KMS-11 (cell line): ENCODE results near the gene BBIP1.
A peak's percentile ranks its signal among the peaks of the same experiment; 100 is the strongest.

ENCODE experiments used
- H2AFZ ChIP-seq: fragments of 200-600 bp; sonication (generic); 2 replicates; pipeline ENCODE4 v1.6.1; 2016; ENCODE audit warnings: antibody characterized with exemption, mixed run types, low read depth
- H3K27ac ChIP-seq: fragments of 200-600 bp; sonication (generic); 2 replicates; pipeline ENCODE4 v1.6.1; 2016; ENCODE audit warnings: mild to moderate bottlenecking, mixed run types
- H3K27me3 ChIP-seq: fragments of 200-600 bp; sonication (generic); 2 replicates; pipeline ENCODE4 v1.6.1; 2017; ENCODE audit warnings: mild to moderate bottlenecking, low read depth, mixed run types, moderate library complexity; ENCODE audit not compliant: insufficient read depth
- H3K36me3 ChIP-seq: fragments of 200-600 bp; sonication (generic); 2 replicates; pipeline ENCODE4 v1.6.1; 2017; ENCODE audit warnings: mild to moderate bottlenecking, mixed run types; ENCODE audit not compliant: insufficient read depth
- H3K4me1 ChIP-seq: fragments of 200-600 bp; sonication (generic); 2 replicates; pipeline ENCODE4 v1.6.1; 2016; ENCODE audit warnings: mild to moderate bottlenecking, low read depth, mixed run types; ENCODE audit not compliant: poor library complexity, severe bottlenecking
- H3K4me2 ChIP-seq: fragments of 200-600 bp; sonication (generic); 2 replicates; pipeline ENCODE4 v1.7.0; 2016; ENCODE audit warnings: mild to moderate bottlenecking, mixed run types
- H3K4me3 ChIP-seq: fragments of 200-600 bp; sonication (generic); IDR thresholded peaks from 2 replicates; pipeline ENCODE4 v1.6.1; 2017; ENCODE audit warnings: low read depth, low read length, mixed read lengths; ENCODE audit not compliant: insufficient read depth
- H3K79me2 ChIP-seq: fragments of 200-600 bp; sonication (generic); 2 replicates; pipeline ENCODE4 v1.6.1; 2016; ENCODE audit warnings: low read depth, mixed run types; ENCODE audit not compliant: insufficient read depth
- H3K9ac ChIP-seq: fragments of 200-600 bp; sonication (generic); 2 replicates; pipeline ENCODE4 v1.6.1; 2016; ENCODE audit warnings: mild to moderate bottlenecking, mixed run types
- H4K20me1 ChIP-seq: fragments of 200-600 bp; sonication (generic); 2 replicates; pipeline ENCODE4 v1.6.1; 2016; ENCODE audit warnings: mild to moderate bottlenecking, mixed run types; ENCODE audit not compliant: insufficient read depth
- TF ChIP-seq, protein P1 (sequence below): fragments of 200-600 bp; sonication (generic); conservative IDR thresholded peaks from 2 replicates; pipeline ENCODE4 v1.6.1; 2017; ENCODE audit warnings: low read depth, mild to moderate bottlenecking, antibody characterized with exemption, low read length, moderate library complexity, mixed read lengths

Gene BBIP1

DNA sequence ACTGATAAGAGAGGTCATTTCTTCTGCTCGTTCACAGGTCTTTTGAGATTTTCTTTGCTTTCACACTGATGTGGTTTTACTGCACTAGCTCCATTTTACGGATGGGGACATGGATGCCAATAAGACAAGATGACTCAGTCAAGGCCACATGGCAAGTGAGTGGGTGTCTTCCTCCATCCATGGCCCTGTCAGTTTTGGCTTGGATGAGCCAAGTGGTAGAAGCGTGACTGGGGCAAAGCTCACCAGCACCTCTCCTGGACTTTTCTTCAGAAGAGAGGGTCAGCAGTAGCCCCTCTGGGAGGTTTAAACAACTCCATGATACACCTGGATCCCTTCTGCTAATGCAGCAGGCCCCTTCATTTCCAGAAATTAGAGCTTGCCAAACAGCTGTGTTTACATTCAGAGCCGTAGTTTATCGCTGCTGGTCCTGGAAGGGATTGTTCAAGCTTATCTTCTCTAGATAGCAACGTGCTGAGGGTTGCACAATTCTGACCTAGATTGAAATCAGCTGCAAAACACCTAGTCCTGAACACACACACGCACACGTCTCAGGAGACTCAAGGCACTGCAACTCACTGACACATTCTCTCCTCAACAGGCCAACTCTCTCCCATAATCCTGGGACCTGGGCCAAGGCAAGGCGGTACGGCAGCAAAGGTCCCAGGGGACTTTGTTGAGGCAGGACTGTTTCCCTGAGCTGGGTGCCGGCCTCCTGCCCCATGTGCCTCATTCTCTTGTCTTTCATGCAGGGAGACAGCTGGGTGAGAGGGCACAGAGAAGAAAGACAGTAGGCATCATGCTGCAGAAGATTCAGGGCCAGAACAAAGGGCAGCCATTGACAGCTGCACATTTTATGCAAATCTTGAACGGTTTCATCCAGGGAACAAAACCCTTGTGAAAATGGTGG, 61.5 kb downstream of the BBIP1 start:
- Histone ChIP-seq H3K4me2 (peak overlapping the region; percentile 30; the same call in 1 of the 2 replicates), H3K27ac (peak overlapping the region; percentile 91), H2AFZ (peak overlapping the region; percentile 70), H3K4me1 (peaks cover 49% of the 10 kb centered on the region), H4K20me1 (no peaks in the 10 kb centered on the region), H3K4me3 (no peak overlapping the region), H3K27me3 (no peaks in the 10 kb centered on the region), H3K79me2 (no peaks in the 10 kb centered on the region), H3K9ac (peak overlapping the region; percentile 39; the same call in 1 of the 2 replicates), H3K36me3 (no peaks in the 10 kb centered on the region)
- TF ChIP-seq, protein P1, sequence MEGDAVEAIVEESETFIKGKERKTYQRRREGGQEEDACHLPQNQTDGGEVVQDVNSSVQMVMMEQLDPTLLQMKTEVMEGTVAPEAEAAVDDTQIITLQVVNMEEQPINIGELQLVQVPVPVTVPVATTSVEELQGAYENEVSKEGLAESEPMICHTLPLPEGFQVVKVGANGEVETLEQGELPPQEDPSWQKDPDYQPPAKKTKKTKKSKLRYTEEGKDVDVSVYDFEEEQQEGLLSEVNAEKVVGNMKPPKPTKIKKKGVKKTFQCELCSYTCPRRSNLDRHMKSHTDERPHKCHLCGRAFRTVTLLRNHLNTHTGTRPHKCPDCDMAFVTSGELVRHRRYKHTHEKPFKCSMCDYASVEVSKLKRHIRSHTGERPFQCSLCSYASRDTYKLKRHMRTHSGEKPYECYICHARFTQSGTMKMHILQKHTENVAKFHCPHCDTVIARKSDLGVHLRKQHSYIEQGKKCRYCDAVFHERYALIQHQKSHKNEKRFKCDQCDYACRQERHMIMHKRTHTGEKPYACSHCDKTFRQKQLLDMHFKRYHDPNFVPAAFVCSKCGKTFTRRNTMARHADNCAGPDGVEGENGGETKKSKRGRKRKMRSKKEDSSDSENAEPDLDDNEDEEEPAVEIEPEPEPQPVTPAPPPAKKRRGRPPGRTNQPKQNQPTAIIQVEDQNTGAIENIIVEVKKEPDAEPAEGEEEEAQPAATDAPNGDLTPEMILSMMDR = 0 out of 2 replicates have a peak, but pooled peaks have one; percentile 14

- H3K27me3 ChIP-seq = no peaks in the 10 kb centered on the region
- H3K79me2 ChIP-seq = no peaks in the 10 kb centered on the region
- peaks cover 46% of the 10 kb centered on the region for H3K4me1 ChIP-seq
- no peaks in the 10 kb centered on the region for H4K20me1 ChIP-seq
- H3K36me3 ChIP-seq = no peaks in the 10 kb centered on the region
- H3K9ac ChIP-seq = no peak overlapping the region
- TF ChIP-seq, protein P1 = no peak
- no peak overlapping the region for H2AFZ ChIP-seq
- no peak overlapping the region for H3K27ac ChIP-seq
- H3K4me3 ChIP-seq = no peak overlapping the region
- H3K4me2 ChIP-seq = no peak overlapping the region
Observed at GRCh38 chr10:110853921-110854605, 64.9 kb downstream of the BBIP1 start.

- H2AFZ ChIP-seq = no peak overlapping the region
Observed at GRCh38 chr10:110852947-110853346, 66.0 kb downstream of the BBIP1 start.

DNA sequence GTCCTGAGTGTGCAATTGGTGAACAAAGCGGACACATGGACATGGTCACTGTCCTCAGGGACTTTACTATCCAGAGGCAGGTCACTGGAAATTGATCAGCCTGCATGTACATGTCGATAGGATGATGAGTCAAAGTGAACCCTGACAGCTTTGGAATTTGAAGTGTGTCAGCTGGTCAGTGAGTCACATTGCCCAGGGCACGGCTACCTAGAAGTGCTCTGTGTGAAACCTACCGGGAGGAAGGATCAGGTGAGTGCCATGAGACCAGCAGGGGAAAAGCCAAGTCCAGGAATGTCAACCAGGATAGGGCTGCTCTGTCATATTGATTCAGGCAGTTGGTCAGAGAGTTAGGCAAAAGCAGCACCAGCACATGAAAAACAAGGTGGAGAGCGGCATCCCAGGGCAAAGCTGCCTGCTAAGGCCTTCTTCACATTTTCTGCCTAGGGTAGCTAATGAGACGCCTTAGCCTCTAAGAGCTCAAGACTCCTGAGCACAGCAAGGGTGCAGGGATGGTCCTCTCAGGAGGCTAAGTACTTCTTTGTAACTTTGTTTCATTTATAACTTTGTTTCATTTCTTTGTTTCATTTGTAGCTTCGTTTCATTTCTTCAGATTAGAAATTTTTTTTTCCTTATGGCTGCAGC, 66.6 kb downstream of the BBIP1 start:
- H3K27ac ChIP-seq = no peak overlapping the region
- H3K9ac ChIP-seq = no peak overlapping the region
- H3K79me2 ChIP-seq = no peaks in the 10 kb centered on the region
- no peak overlapping the region for H2AFZ ChIP-seq
- H3K4me2 ChIP-seq = no peak overlapping the region
- H3K4me3 ChIP-seq = no peak overlapping the region
- H3K27me3 ChIP-seq = no peaks in the 10 kb centered on the region
- peaks cover 29% of the 10 kb centered on the region for H3K4me1 ChIP-seq
- H4K20me1 ChIP-seq = no peaks in the 10 kb centered on the region
- TF ChIP-seq, protein P1 = no peak
- H3K36me3 ChIP-seq = no peaks in the 10 kb centered on the region

More at GRCh38 chr10:110852947-110853346, 66.0 kb downstream of the BBIP1 start:
- H3K4me1 ChIP-seq = peaks cover 35% of the 10 kb centered on the region
- H4K20me1 ChIP-seq = no peaks in the 10 kb centered on the region
- H3K36me3 ChIP-seq = no peaks in the 10 kb centered on the region
- H3K4me2 ChIP-seq = no peak overlapping the region
- no peaks in the 10 kb centered on the region for H3K79me2 ChIP-seq
- TF ChIP-seq, protein P1 = no peak
- no peak overlapping the region for H3K9ac ChIP-seq
- H3K27ac ChIP-seq = no peak overlapping the region
- no peaks in the 10 kb centered on the region for H3K27me3 ChIP-seq
- H3K4me3 ChIP-seq = no peak overlapping the region
